Heart right ventricle (tissue), 16 donors: Measurements from ENCODE around the gene CHST11. TPM values are rescaled to one million over a fixed set of nuclear protein-coding genes. Genes with fewer than 3 reads are reported as not detected.

Experiments used
- ATAC-seq, 8 donors: fragments of 200-7000 bp; cut with Tn5 transposase; one replicate each; pipeline ENCODE4 v1.9.1; 2020; ENCODE audit warnings: mild to moderate bottlenecking in 8 of 8, moderate library complexity in 8 of 8, moderate number of reproducible peaks in 1 of 8
- DNase-seq, 2 donors: peaks; one replicate each; pipeline ENCODE4 v3.0.0-alpha.2; 2020
- H3K27ac ChIP-seq, 10 donors: fragments of 200-600 bp; sonication (generic) in 2 of 10; one replicate each; pipeline versions ENCODE4 v1.5.0 to v1.8.0; 2020 to 2022; ENCODE audit warnings: mild to moderate bottlenecking in 3 of 10
- H3K27me3 ChIP-seq, 7 donors: fragments of 200-600 bp; one replicate each; pipeline ENCODE4 v1.8.0; 2021 to 2022; ENCODE audit warnings: mild to moderate bottlenecking in 2 of 7
- H3K36me3 ChIP-seq, 9 donors: fragments of 200-600 bp; sonication (generic) in 1 of 9; one replicate each; pipeline versions ENCODE4 v1.5.0 to v1.8.0; 2020 to 2022; ENCODE audit warnings: mild to moderate bottlenecking in 2 of 9
- H3K4me1 ChIP-seq, 9 donors: fragments of 200-600 bp; sonication (generic) in 1 of 9; one replicate each; pipeline versions ENCODE4 v1.5.0 to v1.8.0; 2020 to 2022; ENCODE audit warnings: mild to moderate bottlenecking in 4 of 9
- H3K4me3 ChIP-seq, 10 donors: fragments of 200-600 bp; sonication (generic) in 2 of 10; one replicate each; pipeline versions ENCODE4 v1.5.0 to v1.8.0; 2020 to 2022; ENCODE audit warnings: mild to moderate bottlenecking in 7 of 10, moderate library complexity in 2 of 10
- H3K9me3 ChIP-seq, 11 donors: fragments of 200-600 bp in 10 of 11; sonication (generic) in 2 of 11; one replicate each; pipeline versions ENCODE4 v1.5.0 to v1.8.0; 2013 to 2022; ENCODE audit warnings: mild to moderate bottlenecking in 2 of 11, control low read depth in 1 of 11, moderate library complexity in 1 of 11
- CTCF ChIP-seq, 9 donors: fragments of 200-600 bp; sonication (generic) in 2 of 9; IDR thresholded peaks; one replicate each; pipeline versions ENCODE4 v1.5.0 to v1.8.0; 2021 to 2022; ENCODE audit warnings: antibody characterized with exemption in 9 of 9, mild to moderate bottlenecking in 5 of 9, moderate library complexity in 1 of 9
- WGBS, 2 donors: extraction: QIAGEN DNeasy Blood & Tissue Kit; methylation state at CpG; one replicate each; pipeline ENCODE4 v1.1.7; 2013; ENCODE audit warnings: inconsistent platforms in 1 of 2; 5-methylcytosine and 5-hydroxymethylcytosine counted together
- intact Hi-C, 10 donors: fragments of 100-400 bp; cut with DNase I; formaldehyde crosslinking; loops; one replicate each; pipeline versions ENCODE4 v1.11.1 to v1.14.2; 2022
- polyA plus RNA-seq, 2 donors: library from polyadenylated mRNA; stranded (reverse); fragments of 200-250 nt; gene quantifications; one replicate each; pipeline ENCODE4 v1.2.3, GENCODE V29; 2013
- total RNA-seq, 10 donors: library from RNA; stranded (reverse); fragmentation: NEBNext Ultra II Directional in 3 of 10; extraction: Animal tissue kit (Norgen Biotek cat#: 25700) in 3 of 10; gene quantifications; one replicate each; pipeline versions ENCODE4 v1.2.1 to v1.2.4, GENCODE V29; 2021 to 2023
- donor health status: Arrhythmogenic right ventricular cardiomyopathy.
- donor health status: ischemic (EF 13 %, LVEDD 7.1; RV severe dilation, severe dysfunction).
- donor health status: healthy with polysubstance abuse.
- donor health status: DM: no; HTN: yes; CAD: no.
- donor health status: DM: no; HTN: no; CAD: no.
- donor health status: ischemic (EF 25% LVEDD 6.9; RV normal size, moderate dysfunction).
- donor health status: ischemic (EF 25% LVEDD 5.7; RV mildly dilated, moderate dysfunction).
- donor health status: healthy.
- donor health status: DM: yes; HTN: yes; CAD: no.
- donor health status: Ischemic cardiomyopathy.
- donor health status: ischemic (EF 35%, LVEDD 5.7; RV mildly dilated, moderate dysfunction).
- donor health status: nonischemic (EF 11% LVEDD 7.7; RV severe dilation, severe dysfunction).
- donor health status: DM: yes; HTN: yes; CAD: no.
- donor health status: PGD.
- donor health status: ischemic (EF 29% LVEDD 5.4; RV normal size, mild dysfunction).
- donor health status: nonischemic (EF 23%, LVEDD 6.1; RV moderate dilation, normal function).

The CHST11 gene
- total and polyA plus RNA-seq, 12 donors: 1.1 to 12.7 (median 4.3) TPM

GRCh38 chr12:104627231-104627989 is 170.7 kb downstream of the CHST11 start:
- DNase-seq: no peak
- no peaks in the 10 kb centered on the region for H3K27me3 ChIP-seq
- no peak overlapping the region for H3K4me3 ChIP-seq
- intact Hi-C loops: no loop called here
- peak in 1 of 8 donors; percentile 17 for ATAC-seq
- no peaks in the 10 kb centered on the region for H3K36me3 ChIP-seq
- H3K4me1 ChIP-seq: peaks cover 0 to 19% (median 7%) of the 10 kb centered on the region in 9 donors
- peak overlapping the region in 4 of 10 donors; percentile 21 to 64 (median 36) for H3K27ac ChIP-seq
- TF ChIP-seq CTCF (IDR thresholded peaks at IDR 0.05): no peak
- WGBS, 2 donors: 77% methylated on average over 7 of the region's 7 CpGs
- no peaks in the 10 kb centered on the region for H3K9me3 ChIP-seq

- ATAC-seq: peak in 7 of 8 donors; percentile 18 to 78 (median 44)
- Histone ChIP-seq H3K9me3 (no peaks in the 10 kb centered on the region), H3K4me1 (peaks cover 0 to 27% (median 12%) of the 10 kb centered on the region in 9 donors), H3K27me3 (no peaks in the 10 kb centered on the region), H3K27ac (peak overlapping the region in 4 of 10 donors; percentile 21 to 64 (median 36)), H3K36me3 (no peaks in the 10 kb centered on the region), H3K4me3 (no peak overlapping the region)
- DNase-seq: peak in 1 of 2 donors; percentile 27
- 48 to 50% methylated on average over 16 of the region's 16 CpGs for WGBS, 2 donors
- intact Hi-C loops: no loop called here
- TF ChIP-seq CTCF (IDR thresholded peaks at IDR 0.05): no peak
Observed at GRCh38 chr12:104627990-104628830, 171.5 kb downstream of the CHST11 start.

DNA sequence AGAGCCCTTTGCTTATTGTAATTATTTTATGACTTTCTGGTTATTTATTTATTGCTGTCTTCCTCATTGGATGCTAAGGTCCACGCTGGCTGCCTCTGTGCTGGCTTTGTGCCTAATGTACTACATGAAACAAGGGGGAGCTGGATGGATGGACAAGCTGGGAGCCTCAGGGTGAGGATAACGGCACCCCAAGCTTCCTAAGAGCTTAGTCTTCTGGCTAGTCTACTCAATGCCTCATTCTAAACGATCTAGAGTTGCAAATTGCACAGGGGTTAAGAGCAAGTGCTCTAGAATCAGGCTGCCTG is 172.0 kb downstream of the CHST11 start:
- Histone ChIP-seq H3K27me3 (no peaks in the 10 kb centered on the region), H3K27ac (peak overlapping the region in 1 of 10 donors; percentile 21), H3K4me3 (no peak overlapping the region), H3K36me3 (no peaks in the 10 kb centered on the region), H3K9me3 (no peaks in the 10 kb centered on the region), H3K4me1 (peaks cover 0 to 28% (median 9%) of the 10 kb centered on the region in 9 donors)
- ATAC-seq (no peak), DNase-seq (no peak)
- TF ChIP-seq CTCF (IDR thresholded peaks at IDR 0.05): no peak
- intact Hi-C loops: no loop called here
- WGBS, 2 donors: 90 to 93% methylated on average over 3 of the region's 3 CpGs

DNA sequence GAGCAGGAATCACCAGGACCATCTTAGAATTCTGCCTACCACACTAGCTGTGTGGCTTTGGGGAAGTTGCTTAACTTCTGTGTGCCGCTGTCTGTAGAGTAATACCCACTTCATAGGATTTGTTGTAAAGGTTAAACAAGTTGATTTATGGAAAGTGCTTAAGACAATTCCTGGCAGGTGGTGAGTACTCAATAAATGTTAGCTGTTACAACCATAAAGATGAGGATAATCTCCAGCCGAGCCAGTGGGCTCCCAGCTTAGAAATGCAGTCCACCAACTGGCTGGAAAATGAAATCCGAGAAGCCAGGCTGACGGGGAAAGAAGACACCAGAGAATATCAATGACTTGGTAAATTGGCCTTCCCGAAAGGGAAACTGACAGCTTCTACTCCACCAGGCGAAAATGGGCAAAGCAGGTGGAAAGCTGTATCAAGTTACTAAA is 173.5 kb downstream of the CHST11 start:
- Histone ChIP-seq H3K27me3 (no peaks in the 10 kb centered on the region), H3K4me3 (no peak overlapping the region), H3K27ac (no peak overlapping the region), H3K4me1 (peaks cover 0 to 28% (median 4%) of the 10 kb centered on the region in 9 donors), H3K9me3 (no peaks in the 10 kb centered on the region), H3K36me3 (no peaks in the 10 kb centered on the region)
- no peak for DNase-seq
- intact Hi-C loops: no loop called here
- ATAC-seq: no peak
- TF ChIP-seq CTCF (IDR thresholded peaks at IDR 0.05): no peak
- WGBS, 2 donors: 80 to 96% methylated on average over 6 of the region's 6 CpGs
